Measurements from ENCODE around the gene MVB12B. TPM values are rescaled to one million over a fixed set of nuclear protein-coding genes. Genes with fewer than 3 reads are reported as not detected.

MVB12B gene
- total RNA-seq, 1 experiment from 2014 or later = 10.9 TPM

- Histone ChIP-seq H4K20me1 (ENCODE audit: insufficient read depth) (no peaks in the 10 kb centered on the region), H3K27ac (ENCODE audit: low read depth, low read length) (no peak overlapping the region), H3K27me3 (ENCODE audit: insufficient read depth, low read length) (no peaks in the 10 kb centered on the region), H3K36me3 (ENCODE audit: control insufficient read depth in 1 of 2, insufficient read depth in 2 of 2, low read length in 2 of 2) (no peaks in the 10 kb centered on the region), H3K4me2 (ENCODE audit: low read length) (no peak overlapping the region), H3K9ac (ENCODE audit: low read length) (no peak overlapping the region), H3K9me2 (ENCODE audit: insufficient read depth) (no peaks in the 10 kb centered on the region), H3K79me2 (ENCODE audit: insufficient read depth, low read length) (no peaks in the 10 kb centered on the region), H2AFZ (ENCODE audit: low read depth, low read length, poor library complexity, severe bottlenecking) (no peak overlapping the region), H3K4me3 (replicated peaks in 1 of 2; ENCODE audit: low read depth in 1 of 2, low read length in 2 of 2) (no peak overlapping the region), H3K9me3 (ENCODE audit: control insufficient read depth in 1 of 2, insufficient read depth in 1 of 2, low read depth in 1 of 2, low read length in 2 of 2) (no peaks in the 10 kb centered on the region), H3K4me1 (ENCODE audit: control insufficient read depth in 1 of 2, insufficient read depth in 2 of 2, low read length in 2 of 2) (peaks cover 13 to 27% of the 10 kb centered on the region in 2 experiments)
- ChIA-PET RAD21 (ENCODE audit: low non-redundant PET in 1 of 2, low total read pairs in 2 of 2, uncharacterized antibody in 2 of 2, unreplicated experiment in 2 of 2) (no interaction called here), POLR2A (no interaction called here), CTCF (no interaction called here)
- DNase-seq (ENCODE audit: low read depth, low spot score) (no peak), ATAC-seq (no peak)
- intact Hi-C loops (cut with micrococcal nuclease) = no loop called here
- no peak for TF ChIP-seq REST (IDR thresholded peaks at IDR 0.05; ENCODE audit: low read depth)
- no peak for TF ChIP-seq SP1 (IDR thresholded peaks at IDR 0.05; ENCODE audit: low read depth)
- no peak for TF ChIP-seq RAD21 (IDR thresholded peaks at IDR 0.05; ENCODE audit: low read depth)
- TF ChIP-seq ZFX (IDR thresholded peaks at IDR 0.05) = no peak
- no peak for TF ChIP-seq ZNF274 (IDR thresholded peaks at IDR 0.05; ENCODE audit: low read depth, low read length)
- BruUV-seq (replicated peaks) = no TSS peak
Measured at GRCh38 chr9:126478216-126478981, 151.8 kb downstream of the MVB12B start.

- Histone ChIP-seq H3K36me3 (ENCODE audit: control insufficient read depth in 1 of 2, insufficient read depth in 2 of 2, low read length in 2 of 2) (no peaks in the 10 kb centered on the region), H3K79me2 (ENCODE audit: insufficient read depth, low read length) (no peaks in the 10 kb centered on the region), H3K9me2 (ENCODE audit: insufficient read depth) (no peaks in the 10 kb centered on the region), H3K27me3 (ENCODE audit: insufficient read depth, low read length) (no peaks in the 10 kb centered on the region), H3K4me1 (ENCODE audit: control insufficient read depth in 1 of 2, insufficient read depth in 2 of 2, low read length in 2 of 2) (peaks cover 10 to 17% of the 10 kb centered on the region in 2 experiments), H3K27ac (ENCODE audit: low read depth, low read length) (no peak overlapping the region), H3K4me3 (replicated peaks in 1 of 2; ENCODE audit: low read depth in 1 of 2, low read length in 2 of 2) (no peak overlapping the region), H2AFZ (ENCODE audit: low read depth, low read length, poor library complexity, severe bottlenecking) (no peak overlapping the region), H3K9me3 (ENCODE audit: control insufficient read depth in 1 of 2, insufficient read depth in 1 of 2, low read depth in 1 of 2, low read length in 2 of 2) (no peaks in the 10 kb centered on the region), H3K4me2 (ENCODE audit: low read length) (no peak overlapping the region), H3K9ac (ENCODE audit: low read length) (no peak overlapping the region), H4K20me1 (ENCODE audit: insufficient read depth) (no peaks in the 10 kb centered on the region)
- intact Hi-C loops (cut with micrococcal nuclease) = no loop called here
- BruUV-seq (replicated peaks) = no TSS peak
- DNase-seq (ENCODE audit: low read depth, low spot score) = no peak
- CTCF ChIA-PET = no interaction called here
- TF ChIP-seq POLR2AphosphoS5 (IDR thresholded peaks at IDR 0.05; ENCODE audit: low read depth, low read length) = no peak
- TF ChIP-seq JUND (IDR thresholded peaks at IDR 0.05) = no peak
- no peak for TF ChIP-seq CTCF (IDR thresholded peaks at IDR 0.05 in 2 of 3, conservative IDR thresholded peaks at IDR 0.05 in 1 of 3; ENCODE audit: borderline replicate concordance in 1 of 3, insufficient read depth in 1 of 3, low read depth in 2 of 3, low read length in 2 of 3)
- TF ChIP-seq ZNF274 (IDR thresholded peaks at IDR 0.05; ENCODE audit: low read depth, low read length) = no peak
- no peak for TF ChIP-seq YY1 (IDR thresholded peaks at IDR 0.05; ENCODE audit: extremely low read depth, insufficient replicate concordance, low read depth, low read length)
- TF ChIP-seq SP1 (IDR thresholded peaks at IDR 0.05; ENCODE audit: low read depth) = no peak
- TF ChIP-seq EZH2phosphoT487 (IDR thresholded peaks at IDR 0.05; ENCODE audit: borderline replicate concordance) = no peak
- no peak for TF ChIP-seq MAX (IDR thresholded peaks at IDR 0.05)
- no peak for TF ChIP-seq CEBPB (IDR thresholded peaks at IDR 0.05; ENCODE audit: low read depth)
- TF ChIP-seq ZFX (IDR thresholded peaks at IDR 0.05) = no peak
- TF ChIP-seq FOSL1 (IDR thresholded peaks at IDR 0.05; ENCODE audit: low read depth) = no peak
- no peak for TF ChIP-seq RAD21 (IDR thresholded peaks at IDR 0.05; ENCODE audit: low read depth)
- POLR2A ChIA-PET = no interaction called here
- RAD21 ChIA-PET (ENCODE audit: low non-redundant PET in 1 of 2, low total read pairs in 2 of 2, uncharacterized antibody in 2 of 2, unreplicated experiment in 2 of 2) = no interaction called here
- ATAC-seq = no peak
Measured at GRCh38 chr9:126479515-126479914, 152.9 kb downstream of the MVB12B start.

Data from HCT116 (cell line).